ENCODE data around the gene SPSB3. TPM values are rescaled to one million over a fixed set of nuclear protein-coding genes. Genes with fewer than 3 reads are reported as not detected.

The SPSB3 gene
- total and polyA plus RNA-seq, 2 experiments from 2014 or later, result 27.1 to 34.7 TPM

DNA sequence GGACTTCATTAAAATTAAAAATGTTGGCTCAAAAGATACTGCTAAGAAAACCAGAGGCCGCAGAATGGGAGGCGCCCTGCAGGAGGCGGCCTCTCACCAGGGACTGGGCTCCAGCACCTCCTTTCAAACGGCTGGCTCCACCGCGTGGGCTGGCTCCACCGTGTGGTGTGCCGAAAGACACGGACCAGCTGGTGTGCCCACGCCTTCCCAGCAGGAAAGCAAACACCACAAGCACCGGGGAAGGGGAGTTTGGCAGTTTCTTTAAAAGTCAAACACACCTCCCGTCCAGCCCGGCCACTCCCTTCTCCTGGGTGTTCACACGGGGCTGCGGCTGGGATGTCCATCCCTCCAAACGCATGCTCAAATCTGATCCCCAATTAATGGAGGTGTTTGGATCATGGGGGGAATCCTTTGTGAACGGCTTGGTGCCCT lies 30.4 kb upstream of the SPSB3 start:
- Histone ChIP-seq H3K4me2 (no peak overlapping the region), H3K36me3 (ENCODE audit: insufficient read depth) (no peaks in the 10 kb centered on the region), H4K20me1 (replicated peaks; ENCODE audit: insufficient read depth) (no peaks in the 10 kb centered on the region; the same call in 1 of the 2 replicates), H3K4me1 (ENCODE audit: insufficient read depth) (no peaks in the 10 kb centered on the region), H2AFZ (no peak overlapping the region), H3K4me3 (no peak overlapping the region), H3F3A (replicated peaks; ENCODE audit: low read depth) (no peaks in the 10 kb centered on the region; the same call in 1 of the 2 replicates), H3K9me2 (ENCODE audit: insufficient read depth) (no peaks in the 10 kb centered on the region), H3K27ac (ENCODE audit: low read depth) (no peak overlapping the region), H3K27me3 (ENCODE audit: insufficient read depth) (no peaks in the 10 kb centered on the region), H3K79me2 (replicated peaks; ENCODE audit: insufficient read depth) (no peaks in the 10 kb centered on the region; the same call in 1 of the 2 replicates)
- no peak overlapping the region for H3K27ac Mint-ChIP-seq
- H3K4me1 Mint-ChIP-seq, result no peaks in the 10 kb centered on the region
- TF ChIP-seq, protein P1, sequence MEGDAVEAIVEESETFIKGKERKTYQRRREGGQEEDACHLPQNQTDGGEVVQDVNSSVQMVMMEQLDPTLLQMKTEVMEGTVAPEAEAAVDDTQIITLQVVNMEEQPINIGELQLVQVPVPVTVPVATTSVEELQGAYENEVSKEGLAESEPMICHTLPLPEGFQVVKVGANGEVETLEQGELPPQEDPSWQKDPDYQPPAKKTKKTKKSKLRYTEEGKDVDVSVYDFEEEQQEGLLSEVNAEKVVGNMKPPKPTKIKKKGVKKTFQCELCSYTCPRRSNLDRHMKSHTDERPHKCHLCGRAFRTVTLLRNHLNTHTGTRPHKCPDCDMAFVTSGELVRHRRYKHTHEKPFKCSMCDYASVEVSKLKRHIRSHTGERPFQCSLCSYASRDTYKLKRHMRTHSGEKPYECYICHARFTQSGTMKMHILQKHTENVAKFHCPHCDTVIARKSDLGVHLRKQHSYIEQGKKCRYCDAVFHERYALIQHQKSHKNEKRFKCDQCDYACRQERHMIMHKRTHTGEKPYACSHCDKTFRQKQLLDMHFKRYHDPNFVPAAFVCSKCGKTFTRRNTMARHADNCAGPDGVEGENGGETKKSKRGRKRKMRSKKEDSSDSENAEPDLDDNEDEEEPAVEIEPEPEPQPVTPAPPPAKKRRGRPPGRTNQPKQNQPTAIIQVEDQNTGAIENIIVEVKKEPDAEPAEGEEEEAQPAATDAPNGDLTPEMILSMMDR (conservative IDR thresholded peaks at IDR 0.05; ENCODE audit: low read depth in 2 of 2), result peak; percentile 66 to 72
- no peak for TF ChIP-seq CREB1 (CRISPR knock-in tag; IDR thresholded peaks at IDR 0.05; ENCODE audit: low read depth)
- H3K9me3 Mint-ChIP-seq, result no peaks in the 10 kb centered on the region
- peaks cover 4% of the 10 kb centered on the region for H3K27me3 Mint-ChIP-seq (ENCODE audit: insufficient read depth, low read depth, poor library complexity)
- peaks cover 12% of the 10 kb centered on the region for H3K36me3 Mint-ChIP-seq (ENCODE audit: low read depth)
- no peak overlapping the region for H3K4me3 Mint-ChIP-seq
- DNase-seq (ENCODE audit: low spot score) (peak; percentile 78), ATAC-seq (peak; percentile 83)

DNA sequence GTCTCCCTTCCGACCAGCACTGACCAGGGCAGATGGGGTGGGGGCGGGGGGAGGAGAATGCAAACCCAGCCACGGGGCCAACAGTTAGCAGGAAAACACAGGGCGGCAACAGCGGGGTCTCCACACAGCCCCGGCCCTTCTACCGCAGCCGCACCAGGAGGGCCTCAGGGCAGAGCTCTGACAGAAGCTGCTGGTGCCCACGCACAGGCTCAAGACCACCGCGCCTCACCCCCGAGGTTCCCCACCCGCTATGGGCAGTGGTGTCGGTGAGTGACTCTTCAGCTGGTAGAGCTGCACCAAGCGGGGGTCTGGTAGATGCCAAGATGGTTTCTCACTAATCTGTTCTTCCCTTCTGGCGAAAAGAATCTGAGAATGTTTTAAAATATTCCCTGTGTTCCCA lies 28.2 kb upstream of the SPSB3 start:
- Histone ChIP-seq H3K27ac (ENCODE audit: low read depth) (no peak overlapping the region), H3K36me3 (ENCODE audit: insufficient read depth) (no peaks in the 10 kb centered on the region), H4K20me1 (replicated peaks; ENCODE audit: insufficient read depth) (no peaks in the 10 kb centered on the region; the same call in 1 of the 2 replicates), H3K79me2 (replicated peaks; ENCODE audit: insufficient read depth) (no peaks in the 10 kb centered on the region; the same call in 1 of the 2 replicates), H3K4me1 (ENCODE audit: insufficient read depth) (no peaks in the 10 kb centered on the region), H3K4me2 (no peak overlapping the region), H3K27me3 (ENCODE audit: insufficient read depth) (no peaks in the 10 kb centered on the region), H3F3A (replicated peaks; ENCODE audit: low read depth) (no peaks in the 10 kb centered on the region; the same call in 1 of the 2 replicates), H2AFZ (no peak overlapping the region), H3K4me3 (no peak overlapping the region), H3K9me2 (ENCODE audit: insufficient read depth) (no peaks in the 10 kb centered on the region)
- Mint-ChIP-seq H3K27ac (no peak overlapping the region), H3K27me3 (ENCODE audit: insufficient read depth, low read depth, poor library complexity) (peaks cover 4% of the 10 kb centered on the region), H3K9me3 (peaks cover 8% of the 10 kb centered on the region; the same call in 2 of the 3 replicates), H3K36me3 (ENCODE audit: low read depth) (peaks cover 30% of the 10 kb centered on the region), H3K4me1 (no peaks in the 10 kb centered on the region), H3K4me3 (no peak overlapping the region)
- no peak for ATAC-seq
- DNase-seq (ENCODE audit: low spot score), result no peak
- TF ChIP-seq, protein P2, sequence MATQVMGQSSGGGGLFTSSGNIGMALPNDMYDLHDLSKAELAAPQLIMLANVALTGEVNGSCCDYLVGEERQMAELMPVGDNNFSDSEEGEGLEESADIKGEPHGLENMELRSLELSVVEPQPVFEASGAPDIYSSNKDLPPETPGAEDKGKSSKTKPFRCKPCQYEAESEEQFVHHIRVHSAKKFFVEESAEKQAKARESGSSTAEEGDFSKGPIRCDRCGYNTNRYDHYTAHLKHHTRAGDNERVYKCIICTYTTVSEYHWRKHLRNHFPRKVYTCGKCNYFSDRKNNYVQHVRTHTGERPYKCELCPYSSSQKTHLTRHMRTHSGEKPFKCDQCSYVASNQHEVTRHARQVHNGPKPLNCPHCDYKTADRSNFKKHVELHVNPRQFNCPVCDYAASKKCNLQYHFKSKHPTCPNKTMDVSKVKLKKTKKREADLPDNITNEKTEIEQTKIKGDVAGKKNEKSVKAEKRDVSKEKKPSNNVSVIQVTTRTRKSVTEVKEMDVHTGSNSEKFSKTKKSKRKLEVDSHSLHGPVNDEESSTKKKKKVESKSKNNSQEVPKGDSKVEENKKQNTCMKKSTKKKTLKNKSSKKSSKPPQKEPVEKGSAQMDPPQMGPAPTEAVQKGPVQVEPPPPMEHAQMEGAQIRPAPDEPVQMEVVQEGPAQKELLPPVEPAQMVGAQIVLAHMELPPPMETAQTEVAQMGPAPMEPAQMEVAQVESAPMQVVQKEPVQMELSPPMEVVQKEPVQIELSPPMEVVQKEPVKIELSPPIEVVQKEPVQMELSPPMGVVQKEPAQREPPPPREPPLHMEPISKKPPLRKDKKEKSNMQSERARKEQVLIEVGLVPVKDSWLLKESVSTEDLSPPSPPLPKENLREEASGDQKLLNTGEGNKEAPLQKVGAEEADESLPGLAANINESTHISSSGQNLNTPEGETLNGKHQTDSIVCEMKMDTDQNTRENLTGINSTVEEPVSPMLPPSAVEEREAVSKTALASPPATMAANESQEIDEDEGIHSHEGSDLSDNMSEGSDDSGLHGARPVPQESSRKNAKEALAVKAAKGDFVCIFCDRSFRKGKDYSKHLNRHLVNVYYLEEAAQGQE (IDR thresholded peaks at IDR 0.05; ENCODE audit: unreplicated experiment), result no peak
- TF ChIP-seq NANOG (IDR thresholded peaks at IDR 0.05; ENCODE audit: borderline replicate concordance) (no peak), POLR2AphosphoS5 (IDR thresholded peaks at IDR 0.05; ENCODE audit: low read depth) (no peak), ZNF114 (CRISPR knock-in tag; IDR thresholded peaks at IDR 0.05) (no peak), STAT1 (IDR thresholded peaks at IDR 0.05; ENCODE audit: unreplicated experiment) (no peak)
- TF ChIP-seq, protein P1 (conservative IDR thresholded peaks at IDR 0.05; ENCODE audit: low read depth in 2 of 2), result no peak
- TF ChIP-seq, protein P3, sequence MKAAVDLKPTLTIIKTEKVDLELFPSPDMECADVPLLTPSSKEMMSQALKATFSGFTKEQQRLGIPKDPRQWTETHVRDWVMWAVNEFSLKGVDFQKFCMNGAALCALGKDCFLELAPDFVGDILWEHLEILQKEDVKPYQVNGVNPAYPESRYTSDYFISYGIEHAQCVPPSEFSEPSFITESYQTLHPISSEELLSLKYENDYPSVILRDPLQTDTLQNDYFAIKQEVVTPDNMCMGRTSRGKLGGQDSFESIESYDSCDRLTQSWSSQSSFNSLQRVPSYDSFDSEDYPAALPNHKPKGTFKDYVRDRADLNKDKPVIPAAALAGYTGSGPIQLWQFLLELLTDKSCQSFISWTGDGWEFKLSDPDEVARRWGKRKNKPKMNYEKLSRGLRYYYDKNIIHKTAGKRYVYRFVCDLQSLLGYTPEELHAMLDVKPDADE (IDR thresholded peaks at IDR 0.05), result no peak

Measured in GM23338 (cell line).